Keratinocyte (primary cell): ENCODE results near the gene NAP1L1.

Source experiments
- EZH2 ChIP-seq: IDR thresholded peaks from one replicate; pipeline ENCODE4 v1.6.1; 2012; ENCODE audit warnings: inconsistent platforms, mild to moderate bottlenecking, low read length, moderate library complexity
- TF ChIP-seq, protein P1 (sequence below), 3 experiments: IDR thresholded peaks in 1 of 3; conservative IDR thresholded peaks in 1 of 3; optimal IDR thresholded peaks in 1 of 3; 2 replicates in 2 of 3; 3 replicates in 1 of 3; pipeline versions ENCODE3 to v1.5.1; 2011; ENCODE audit warnings: low read length in 3 of 3, mild to moderate bottlenecking in 3 of 3, moderate library complexity in 2 of 3, control low read depth in 1 of 3, inconsistent platforms in 1 of 3; ENCODE audit not compliant: insufficient read depth in 2 of 3; ENCODE audit errors: extremely low read depth in 1 of 3

DNA sequence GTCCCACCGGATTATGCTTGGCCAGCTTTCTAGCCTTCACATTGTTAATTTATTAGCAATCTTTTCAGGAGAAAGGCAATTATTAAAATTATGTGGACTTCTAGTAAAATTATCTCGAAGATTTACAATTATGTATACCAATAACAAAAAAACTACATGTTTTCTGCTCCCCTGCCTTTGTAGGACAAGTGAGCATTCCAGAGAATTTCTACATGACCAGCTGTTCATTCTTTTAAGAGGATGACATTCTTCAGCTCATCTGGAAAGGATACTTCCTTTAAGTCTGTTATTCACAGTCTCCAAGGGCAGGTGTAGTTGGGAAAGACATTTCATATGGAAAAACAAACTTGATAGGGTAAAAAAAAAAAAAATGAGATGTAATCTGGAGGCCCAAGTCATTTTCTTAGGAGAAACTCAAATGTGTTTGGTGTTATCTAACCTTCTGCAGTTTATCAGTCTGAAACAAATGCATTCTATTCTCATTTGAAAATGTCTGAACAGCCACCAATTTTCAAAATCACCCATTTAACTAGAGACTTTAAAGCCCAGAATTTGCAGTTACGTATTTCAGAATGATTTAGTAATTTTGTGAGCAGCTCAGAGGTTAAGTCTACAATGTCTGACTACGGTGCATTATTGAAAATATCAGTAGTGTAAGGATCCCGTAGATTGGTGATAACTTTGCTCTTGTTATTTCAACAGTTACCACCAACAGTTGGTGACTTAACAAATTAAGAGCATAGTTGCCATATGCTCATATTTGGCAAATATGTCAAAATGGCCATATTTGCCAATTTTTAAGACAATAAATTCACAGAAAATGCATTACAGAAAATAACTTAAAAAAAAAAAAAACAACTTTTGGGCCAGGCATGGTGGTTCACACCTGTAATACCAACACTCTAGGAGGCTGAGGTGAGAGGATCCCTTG, 51.1 kb downstream of the NAP1L1 start:
- TF ChIP-seq, protein P1, sequence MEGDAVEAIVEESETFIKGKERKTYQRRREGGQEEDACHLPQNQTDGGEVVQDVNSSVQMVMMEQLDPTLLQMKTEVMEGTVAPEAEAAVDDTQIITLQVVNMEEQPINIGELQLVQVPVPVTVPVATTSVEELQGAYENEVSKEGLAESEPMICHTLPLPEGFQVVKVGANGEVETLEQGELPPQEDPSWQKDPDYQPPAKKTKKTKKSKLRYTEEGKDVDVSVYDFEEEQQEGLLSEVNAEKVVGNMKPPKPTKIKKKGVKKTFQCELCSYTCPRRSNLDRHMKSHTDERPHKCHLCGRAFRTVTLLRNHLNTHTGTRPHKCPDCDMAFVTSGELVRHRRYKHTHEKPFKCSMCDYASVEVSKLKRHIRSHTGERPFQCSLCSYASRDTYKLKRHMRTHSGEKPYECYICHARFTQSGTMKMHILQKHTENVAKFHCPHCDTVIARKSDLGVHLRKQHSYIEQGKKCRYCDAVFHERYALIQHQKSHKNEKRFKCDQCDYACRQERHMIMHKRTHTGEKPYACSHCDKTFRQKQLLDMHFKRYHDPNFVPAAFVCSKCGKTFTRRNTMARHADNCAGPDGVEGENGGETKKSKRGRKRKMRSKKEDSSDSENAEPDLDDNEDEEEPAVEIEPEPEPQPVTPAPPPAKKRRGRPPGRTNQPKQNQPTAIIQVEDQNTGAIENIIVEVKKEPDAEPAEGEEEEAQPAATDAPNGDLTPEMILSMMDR (optimal IDR thresholded peaks at IDR 0.05 in 1 of 3, IDR thresholded peaks at IDR 0.05 in 1 of 3, conservative IDR thresholded peaks at IDR 0.05 in 1 of 3; ENCODE audit: extremely low read depth in 1 of 3, insufficient read depth in 2 of 3, low read length in 3 of 3): no peak
- no peak for TF ChIP-seq EZH2
